Esophagus (tissue), 2 donors: ENCODE measurements around the gene CCND1. TPM values are rescaled to one million over a fixed set of nuclear protein-coding genes. Genes with fewer than 3 reads are reported as not detected.

Experiments used
- H3K27ac ChIP-seq, 2 donors: one replicate each; pipeline ENCODE4 v1.5.1; 2013; ENCODE audit warnings: low read depth in 2 of 2, mild to moderate bottlenecking in 2 of 2, inconsistent platforms in 1 of 2, low read length in 1 of 2, moderate library complexity in 1 of 2
- H3K27me3 ChIP-seq, 2 donors: one replicate each; pipeline ENCODE4 v1.6.1; 2013; ENCODE audit warnings: low read length in 2 of 2, control low read depth in 1 of 2, mild to moderate bottlenecking in 1 of 2; ENCODE audit not compliant: insufficient read depth in 2 of 2, control insufficient read depth in 1 of 2
- H3K36me3 ChIP-seq, 2 donors: one replicate each; pipeline ENCODE4 v1.6.1; 2013; ENCODE audit warnings: low read length in 1 of 2; ENCODE audit not compliant: control insufficient read depth in 2 of 2, insufficient read depth in 2 of 2
- H3K4me1 ChIP-seq, 2 donors: one replicate each; pipeline ENCODE4 v1.6.1; 2013; ENCODE audit warnings: low read length in 1 of 2; ENCODE audit not compliant: control insufficient read depth in 2 of 2, insufficient read depth in 2 of 2
- H3K4me3 ChIP-seq, 2 donors: one replicate each; pipeline ENCODE4 v1.5.1; 2013; ENCODE audit warnings: low read length in 2 of 2, mild to moderate bottlenecking in 2 of 2, low read depth in 1 of 2, moderate library complexity in 1 of 2
- H3K9me3 ChIP-seq, 2 donors: one replicate each; pipeline ENCODE4 v1.6.1; 2013; ENCODE audit warnings: mild to moderate bottlenecking in 2 of 2, low read depth in 1 of 2, low read length in 1 of 2, moderate library complexity in 1 of 2; ENCODE audit not compliant: control insufficient read depth in 2 of 2, insufficient read depth in 1 of 2
- WGBS, 2 donors: extraction: QIAGEN DNeasy Blood & Tissue Kit; methylation state at CpG; one replicate each; pipeline ENCODE4 v1.1.7; 2013; 5-methylcytosine and 5-hydroxymethylcytosine counted together
- polyA plus RNA-seq, 2 donors: library from polyadenylated mRNA; stranded (reverse); fragments of 200-250 nt; gene quantifications; one replicate each; pipeline ENCODE4 v1.2.3, GENCODE V29; 2013
- donor health status: healthy with polysubstance abuse.
- donor health status: Bipolar disorder and iron deficiency.

CCND1 gene
- polyA plus RNA-seq, 2 donors = 45.1 to 48.5 TPM

GRCh38 chr11:69657456-69657910 is 16.5 kb downstream of the CCND1 start:
- Histone ChIP-seq H3K36me3 (peaks cover 3 to 9% of the 10 kb centered on the region in 2 donors), H3K9me3 (no peaks in the 10 kb centered on the region), H3K4me3 (no peak overlapping the region), H3K27me3 (no peaks in the 10 kb centered on the region), H3K4me1 (peaks cover 6 to 7% of the 10 kb centered on the region in 2 donors), H3K27ac (no peak overlapping the region)
- 82 to 86% methylated on average over 14 of the region's 14 CpGs for WGBS, 2 donors

DNA sequence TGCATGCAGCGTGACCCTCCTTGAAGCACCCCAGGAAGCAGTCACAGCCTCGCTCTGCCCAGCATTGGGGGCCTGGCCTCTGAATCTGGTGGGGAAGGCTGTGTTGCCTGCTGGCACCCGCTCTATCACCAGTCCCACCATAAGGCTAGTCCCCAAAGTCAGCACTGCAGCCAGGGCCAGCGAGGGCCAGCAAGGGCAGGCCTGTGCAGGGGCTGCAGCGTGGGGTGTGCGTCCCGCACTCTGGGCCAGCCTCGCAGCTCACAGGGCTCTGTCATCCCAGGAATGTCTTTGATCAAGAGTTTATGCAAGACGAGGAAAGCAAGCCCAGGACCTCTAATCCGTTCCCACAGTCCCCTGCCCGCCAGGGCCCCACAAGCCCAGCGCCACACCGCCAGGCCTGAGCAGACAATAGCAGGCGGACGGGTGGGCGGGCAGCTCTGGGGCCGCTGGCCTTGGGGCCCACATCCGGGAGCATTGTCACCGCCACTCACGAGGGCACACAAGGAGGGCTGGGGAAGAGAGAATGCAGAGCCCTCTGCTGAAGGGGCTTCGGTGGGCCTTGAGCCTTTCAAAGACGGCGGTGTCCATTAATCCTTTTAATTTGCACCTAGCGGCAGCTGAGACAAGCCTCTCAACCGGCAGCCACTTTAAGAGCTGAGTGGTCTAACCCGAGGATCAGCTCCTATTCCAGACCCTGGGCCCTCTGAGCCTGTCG is 17.1 kb downstream of the CCND1 start:
- no peak overlapping the region for H3K27ac ChIP-seq
- H3K36me3 ChIP-seq = peaks cover 3 to 7% of the 10 kb centered on the region in 2 donors
- no peaks in the 10 kb centered on the region for H3K9me3 ChIP-seq
- WGBS, 2 donors = 58 to 65% methylated on average over 27 of the region's 27 CpGs
- H3K4me1 ChIP-seq = peaks cover 6 to 7% of the 10 kb centered on the region in 2 donors
- no peak overlapping the region for H3K4me3 ChIP-seq
- no peaks in the 10 kb centered on the region for H3K27me3 ChIP-seq

DNA sequence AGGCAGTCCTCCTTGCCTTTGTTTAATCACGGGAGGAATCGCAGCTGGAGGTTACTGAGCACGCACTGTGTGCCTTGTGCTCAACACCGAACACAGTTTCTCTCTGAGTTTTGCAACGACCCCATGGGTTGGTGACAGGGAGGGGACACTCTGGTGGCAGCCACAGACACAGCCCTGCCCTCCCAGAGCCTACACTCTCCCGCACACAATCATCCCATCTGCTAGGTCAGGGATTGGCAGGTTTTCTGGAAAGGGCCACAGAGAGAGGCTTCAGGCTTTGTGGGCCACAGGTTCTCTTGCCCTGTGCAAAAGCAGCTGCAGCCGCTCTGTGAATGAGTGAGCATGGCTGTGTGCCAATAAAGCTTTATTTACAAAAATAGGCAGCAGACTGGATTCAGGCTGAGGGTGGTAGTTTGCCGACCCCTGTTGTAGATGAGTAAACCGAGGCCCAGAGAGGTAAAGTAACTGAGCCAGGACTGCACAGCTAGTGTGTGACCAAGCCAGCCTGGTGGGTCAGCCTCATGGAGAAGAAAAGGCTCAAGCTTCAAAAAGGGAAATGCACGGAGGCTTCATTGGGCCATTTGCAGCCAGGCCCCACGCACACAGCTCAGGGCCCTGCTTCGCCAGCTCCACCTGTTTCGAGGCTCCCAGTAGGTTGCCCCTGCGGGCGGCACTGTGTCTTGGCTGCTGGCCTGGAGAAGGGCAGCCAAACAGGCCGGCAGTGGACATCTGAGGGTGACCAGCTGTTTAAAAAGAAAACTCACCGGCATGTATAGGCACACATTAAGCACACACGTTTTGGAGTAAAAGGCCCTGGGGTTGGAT is 17.9 kb downstream of the CCND1 start:
- H3K9me3 ChIP-seq = no peaks in the 10 kb centered on the region
- peaks cover 3 to 5% of the 10 kb centered on the region in 2 donors for H3K36me3 ChIP-seq
- WGBS, 2 donors = 79 to 80% methylated on average over 18 of the region's 18 CpGs
- no peaks in the 10 kb centered on the region for H3K27me3 ChIP-seq
- no peak overlapping the region for H3K4me3 ChIP-seq
- no peak overlapping the region for H3K27ac ChIP-seq
- H3K4me1 ChIP-seq = peaks cover 6 to 7% of the 10 kb centered on the region in 2 donors

GRCh38 chr11:69659591-69659990 is 18.6 kb downstream of the CCND1 start:
- H3K4me3 ChIP-seq = no peak overlapping the region
- H3K36me3 ChIP-seq = peaks cover 0 to 8% of the 10 kb centered on the region in 2 donors
- H3K27ac ChIP-seq = no peak overlapping the region
- no peaks in the 10 kb centered on the region for H3K9me3 ChIP-seq
- H3K27me3 ChIP-seq = no peaks in the 10 kb centered on the region
- peaks cover 4 to 6% of the 10 kb centered on the region in 2 donors for H3K4me1 ChIP-seq
- 92 to 93% methylated on average over 12 of the region's 12 CpGs for WGBS, 2 donors

GRCh38 chr11:69660001-69660500 is 19.1 kb downstream of the CCND1 start:
- no peaks in the 10 kb centered on the region for H3K27me3 ChIP-seq
- WGBS, 2 donors = 94 to 95% methylated on average over 4 of the region's 4 CpGs

DNA sequence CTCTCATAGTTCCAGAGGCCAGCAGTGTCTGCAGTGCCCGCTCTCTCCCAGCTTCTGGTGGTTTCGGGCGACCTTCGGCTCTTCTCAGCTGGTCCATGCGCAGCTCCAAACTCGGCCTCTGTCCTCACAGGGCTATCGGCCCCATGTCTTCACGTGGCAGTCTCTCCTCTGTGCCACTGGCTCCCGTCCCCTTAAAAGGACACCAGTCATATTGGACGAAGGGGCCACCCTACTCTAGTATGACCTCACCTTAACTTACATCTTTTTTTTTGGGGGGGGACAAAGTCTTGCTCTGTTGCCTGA is 20.4 kb downstream of the CCND1 start:
- peaks cover 0 to 13% of the 10 kb centered on the region in 2 donors for H3K36me3 ChIP-seq

More at GRCh38 chr11:69660001-69660500, 19.1 kb downstream of the CCND1 start:
- Histone ChIP-seq H3K9me3 (no peaks in the 10 kb centered on the region), H3K4me3 (no peak overlapping the region), H3K4me1 (peaks cover under 1 to 6% of the 10 kb centered on the region in 2 donors), H3K36me3 (peaks cover 0 to 13% of the 10 kb centered on the region in 2 donors), H3K27ac (no peak overlapping the region)

GRCh38 chr11:69662021-69662698 is 21.2 kb downstream of the CCND1 start:
- 86% methylated on average over 16 of the region's 16 CpGs for WGBS, 2 donors
- peaks cover 2 to 13% of the 10 kb centered on the region in 2 donors for H3K36me3 ChIP-seq

More for the DNA sequence above, 20.4 kb downstream of the CCND1 start:
- Histone ChIP-seq H3K27me3 (no peaks in the 10 kb centered on the region), H3K4me3 (no peak overlapping the region), H3K9me3 (no peaks in the 10 kb centered on the region), H3K4me1 (peaks cover 0 to 6% of the 10 kb centered on the region in 2 donors), H3K27ac (no peak overlapping the region)
- 87 to 94% methylated on average over 10 of the region's 10 CpGs for WGBS, 2 donors

DNA sequence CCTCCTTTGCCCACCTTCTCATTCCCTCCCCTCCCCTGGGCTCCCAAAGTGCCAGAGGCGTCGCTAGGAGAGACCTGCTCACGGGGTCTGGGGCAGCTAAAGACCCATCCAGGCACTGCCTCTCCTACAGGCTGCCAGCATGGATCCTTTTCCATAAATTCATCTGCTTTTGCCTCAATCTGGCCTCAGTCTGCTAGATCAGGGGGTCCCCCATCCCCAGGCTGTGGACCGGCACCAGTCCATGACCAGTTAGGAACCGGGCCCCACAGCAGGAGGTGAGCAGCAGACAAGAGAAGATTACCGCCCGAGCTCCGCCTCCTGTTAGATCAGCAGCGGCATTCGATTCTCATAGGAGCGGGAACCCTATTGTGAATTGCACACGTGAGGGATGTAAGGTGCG is 21.9 kb downstream of the CCND1 start:
- Histone ChIP-seq H3K27ac (no peak overlapping the region), H3K36me3 (peaks cover 2 to 13% of the 10 kb centered on the region in 2 donors), H3K9me3 (no peaks in the 10 kb centered on the region), H3K4me1 (peaks cover 6 to 8% of the 10 kb centered on the region in 2 donors), H3K4me3 (no peak overlapping the region), H3K27me3 (no peaks in the 10 kb centered on the region)
- WGBS, 2 donors = 93% methylated on average over 13 of the region's 13 CpGs

More at GRCh38 chr11:69662021-69662698, 21.2 kb downstream of the CCND1 start:
- no peak overlapping the region for H3K27ac ChIP-seq
- no peaks in the 10 kb centered on the region for H3K27me3 ChIP-seq
- no peak overlapping the region for H3K4me3 ChIP-seq
- H3K9me3 ChIP-seq = no peaks in the 10 kb centered on the region
- peaks cover 5 to 8% of the 10 kb centered on the region in 2 donors for H3K4me1 ChIP-seq

- Histone ChIP-seq H3K9me3 (no peaks in the 10 kb centered on the region), H3K4me1 (peaks cover 2 to 8% of the 10 kb centered on the region in 2 donors), H3K36me3 (peaks cover 2 to 13% of the 10 kb centered on the region in 2 donors), H3K4me3 (no peak overlapping the region), H3K27ac (no peak overlapping the region), H3K27me3 (no peaks in the 10 kb centered on the region)
- WGBS, 2 donors = 87 to 89% methylated on average over 6 of the region's 6 CpGs
Measured at GRCh38 chr11:69663326-69663725, 22.4 kb downstream of the CCND1 start.
